Medulla oblongata (tissue), 1 donor: Measurements from ENCODE around the gene ARHGAP26.
"Not testable (repeated sequence)": the region's sequence is repeated elsewhere in the genome, so short reads cannot be mapped to it uniquely, and the experiment has no call there.

ENCODE experiments used
- DNase-seq: peaks from one replicate; pipeline ENCODE4 v3.0.0-alpha.2; 2015; ENCODE audit errors: extremely low spot score

The ARHGAP26 gene

GRCh38 chr5:143186623-143187022 is 416.4 kb downstream of the ARHGAP26 start:
- no peak for DNase-seq

- DNase-seq, result no peak
Measured at GRCh38 chr5:143187495-143187894, 417.3 kb downstream of the ARHGAP26 start.

GRCh38 chr5:143188083-143188482 is 417.9 kb downstream of the ARHGAP26 start:
- DNase-seq, result no peak

DNA sequence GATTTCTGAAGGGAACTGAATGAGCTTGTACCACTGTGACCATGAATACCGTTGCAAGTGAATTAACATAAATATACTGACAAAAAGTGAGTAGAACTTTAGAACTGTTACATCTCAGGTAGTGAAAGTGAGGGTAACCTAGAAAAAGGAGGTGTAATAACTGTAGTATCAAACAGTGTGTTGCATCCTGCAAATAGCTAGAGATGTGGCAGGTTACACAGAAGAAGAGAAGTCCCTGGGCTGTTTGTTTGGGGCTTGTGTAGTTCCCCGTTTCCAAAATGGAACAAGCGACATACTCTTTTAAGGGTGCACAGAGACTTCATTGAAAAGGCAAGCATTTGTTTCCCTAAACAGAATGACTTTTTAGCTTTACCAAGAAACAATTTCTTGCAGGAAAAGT is 418.5 kb downstream of the ARHGAP26 start:
- DNase-seq, result no peak

GRCh38 chr5:143190260-143190810 is 420.2 kb downstream of the ARHGAP26 start:
- no peak for DNase-seq

GRCh38 chr5:143191720-143192119 is 421.5 kb downstream of the ARHGAP26 start:
- no peak for DNase-seq

GRCh38 chr5:143192191-143192900 is 422.2 kb downstream of the ARHGAP26 start:
- DNase-seq, result no peak

- DNase-seq, result no peak
Measured at GRCh38 chr5:143194206-143194605, 424.0 kb downstream of the ARHGAP26 start.

GRCh38 chr5:143194713-143195112 is 424.5 kb downstream of the ARHGAP26 start:
- no peak for DNase-seq

DNA sequence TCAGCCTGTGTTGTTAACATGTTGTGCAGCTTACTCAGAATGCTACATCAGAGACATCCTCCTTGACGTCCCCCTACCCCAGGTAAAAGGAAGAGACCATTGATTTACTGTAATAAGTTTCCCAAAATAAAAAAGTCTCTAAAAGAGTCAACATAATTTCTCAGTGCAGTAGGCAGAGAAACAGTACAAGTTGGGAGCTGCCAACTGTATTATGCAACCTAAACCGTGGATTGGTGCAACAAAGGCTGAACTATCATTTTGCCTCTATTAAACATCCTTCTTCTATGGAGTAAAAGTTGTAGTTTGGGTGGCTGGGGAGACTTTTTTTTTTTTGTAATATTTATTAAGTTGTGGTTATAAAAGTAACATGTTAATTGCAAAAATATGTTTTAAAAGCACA is 425.3 kb downstream of the ARHGAP26 start:
- no peak for DNase-seq

DNA sequence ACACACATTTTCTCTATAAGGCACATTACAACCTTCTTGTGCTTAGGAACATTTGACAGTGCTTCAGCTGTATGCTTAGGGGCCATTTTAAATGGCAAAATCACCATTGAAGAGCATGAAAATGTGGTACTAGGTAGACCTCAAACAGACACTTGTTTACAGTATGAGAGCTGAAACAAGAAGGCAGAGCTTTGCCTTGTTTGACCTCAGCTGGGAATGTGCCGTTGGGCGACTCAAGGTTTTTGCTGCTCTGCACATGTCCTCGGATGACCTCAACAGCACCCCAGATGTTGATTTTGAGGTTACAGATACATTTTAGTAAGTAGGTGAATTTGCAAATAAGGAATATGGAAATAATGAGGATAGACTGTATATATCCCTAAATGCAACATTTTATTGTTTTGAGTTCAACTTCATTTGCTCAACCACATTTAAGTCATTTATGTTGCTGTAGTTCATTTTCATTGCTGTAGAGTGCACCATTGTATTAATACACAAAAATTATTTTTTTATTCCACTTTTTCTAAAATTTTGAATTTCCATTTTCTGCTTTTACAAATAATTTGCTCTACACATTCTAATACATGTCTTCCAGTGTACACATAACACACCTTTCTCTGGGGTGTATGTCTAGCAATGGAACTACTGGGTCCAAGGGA is 426.6 kb downstream of the ARHGAP26 start:
- DNase-seq, result no peak

- no peak for DNase-seq
Measured at GRCh38 chr5:143197260-143197656, 427.1 kb downstream of the ARHGAP26 start.

DNA sequence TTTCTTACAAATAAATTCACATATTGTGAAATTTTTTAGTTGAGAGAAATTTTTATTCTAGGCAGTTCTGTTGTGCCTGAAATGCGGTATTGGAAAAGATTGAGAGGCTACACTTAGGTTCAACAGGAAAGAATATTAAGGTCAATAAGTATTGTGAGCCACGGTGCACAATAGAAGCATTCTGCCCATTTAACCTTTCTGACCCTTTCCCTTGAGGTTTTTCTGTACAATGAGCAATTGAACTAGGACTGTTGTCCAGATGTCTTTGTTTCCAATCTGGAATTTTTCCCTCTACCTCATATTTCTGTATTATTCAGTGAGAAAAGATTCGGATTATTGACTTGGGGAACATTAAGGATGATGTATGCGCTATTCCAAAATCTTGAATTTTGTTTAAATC is 428.2 kb downstream of the ARHGAP26 start:
- no peak for DNase-seq

- no peak for DNase-seq
Measured at GRCh38 chr5:143199161-143199560, 429.0 kb downstream of the ARHGAP26 start.

- DNase-seq, result no peak
Measured at GRCh38 chr5:143199843-143200242, 429.7 kb downstream of the ARHGAP26 start.

DNA sequence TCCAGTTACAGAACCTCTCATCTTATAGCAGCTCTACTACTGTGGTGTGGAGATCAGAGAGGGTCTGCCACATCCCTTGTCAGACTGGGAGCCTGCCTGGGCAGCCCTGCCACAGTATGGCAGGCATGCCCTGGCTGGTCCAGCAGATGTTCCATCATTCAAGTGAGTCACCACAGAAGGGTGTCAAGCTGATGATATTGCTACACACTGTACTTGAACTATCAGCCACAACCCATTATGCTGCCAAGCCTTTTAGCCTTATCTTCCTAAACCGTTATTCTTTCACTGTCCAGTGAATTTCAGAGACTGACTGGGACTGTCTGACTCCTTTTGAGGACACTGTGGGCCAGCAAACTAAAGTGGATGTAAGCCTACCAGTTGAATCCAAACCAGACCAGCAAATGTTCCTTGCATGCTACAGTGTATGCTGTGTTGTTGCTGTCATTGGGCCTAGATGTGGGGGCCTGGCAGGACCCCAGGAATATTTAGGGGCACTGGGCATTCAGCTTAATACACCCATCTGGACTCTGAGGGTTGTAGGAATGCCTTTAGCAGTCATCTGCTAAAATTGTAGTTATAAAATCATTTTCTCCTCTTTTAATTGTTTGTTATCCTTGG is 430.7 kb downstream of the ARHGAP26 start:
- no peak for DNase-seq

- no peak for DNase-seq
Measured at GRCh38 chr5:143201589-143201988, 431.4 kb downstream of the ARHGAP26 start.

GRCh38 chr5:143203301-143203956 is 433.3 kb downstream of the ARHGAP26 start:
- DNase-seq, result not testable (repeated sequence)

DNA sequence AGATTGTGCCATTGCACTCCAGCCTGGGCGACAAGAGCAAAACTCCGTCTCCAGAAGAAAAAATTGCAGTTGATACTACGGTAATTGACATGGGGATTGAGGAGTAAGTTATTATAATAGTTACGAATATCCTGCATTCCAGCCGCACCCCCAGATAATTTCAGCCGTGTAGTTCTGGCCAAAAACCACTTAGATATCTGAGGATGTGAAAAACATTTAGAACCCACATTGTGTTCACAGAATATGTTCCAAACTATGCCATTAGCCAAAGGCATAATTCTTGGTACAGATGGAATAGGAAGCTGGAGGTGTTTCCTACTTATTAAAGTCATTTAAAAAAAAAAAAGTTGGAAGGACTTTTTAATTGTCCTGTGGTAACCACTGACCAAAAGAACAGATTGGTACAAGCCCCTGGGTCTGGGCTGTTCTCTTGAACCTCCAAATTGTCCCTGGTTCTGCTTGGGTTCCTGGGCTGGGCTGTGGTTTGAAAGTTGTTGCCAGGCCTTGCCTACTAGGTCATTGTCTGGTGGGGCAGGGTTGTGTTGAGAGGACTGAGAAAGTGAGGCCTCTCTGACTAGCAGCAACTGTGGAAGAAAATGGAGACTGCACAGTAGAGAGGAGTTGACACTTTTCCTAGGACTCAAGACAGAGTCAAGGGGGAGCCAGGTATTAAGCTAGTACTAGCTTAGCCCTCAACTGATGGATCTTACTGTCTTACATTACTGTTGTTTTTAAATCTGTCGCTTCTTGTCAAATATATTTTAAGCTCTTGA is 434.5 kb downstream of the ARHGAP26 start:
- DNase-seq, result no peak

- no peak for DNase-seq
Measured at GRCh38 chr5:143205386-143205785, 435.2 kb downstream of the ARHGAP26 start.

DNA sequence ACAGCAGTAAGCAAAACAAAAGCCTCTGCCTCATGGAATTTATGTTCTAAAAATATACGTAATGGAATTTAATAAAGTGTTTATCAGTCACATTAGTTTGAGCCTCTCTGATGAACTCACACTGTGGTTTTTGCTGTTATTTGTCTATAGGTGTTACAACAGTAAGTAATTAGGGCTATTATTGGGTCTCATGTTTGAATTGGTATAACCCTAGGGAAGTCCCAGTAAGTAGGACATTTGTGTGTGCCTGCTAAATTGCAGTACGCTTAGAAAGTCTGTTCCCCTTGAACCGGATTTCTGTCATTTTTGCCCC is 435.7 kb downstream of the ARHGAP26 start:
- DNase-seq, result no peak
